Measurements from ENCODE around the gene NPIPA5. TPM values are rescaled to one million over a fixed set of nuclear protein-coding genes. Genes with fewer than 3 reads are reported as not detected.
"Not testable (repeated sequence)": the region's sequence is repeated elsewhere in the genome, so short reads cannot be mapped to it uniquely, and the experiment has no call there.

NPIPA5 gene
- total RNA-seq, 4 donors from 2014 or later, result 10.4 to 35.5 (median 17.5) TPM

GRCh38 chr16:15396948-15397594, 19.0 kb upstream of the NPIPA5 start:
- Histone ChIP-seq H3K27ac (replicated peaks in 1 of 4) (peak overlapping the region in 1 of 4 donors; percentile 75), H3K4me1 (peaks cover 0 to 17% (median 14%) of the 10 kb centered on the region in 4 donors), H3K27me3 (no peaks in the 10 kb centered on the region), H3K36me3 (peaks cover 0 to 11% (median 0%) of the 10 kb centered on the region in 4 donors), H3K4me3 (no peak overlapping the region), H3K9me3 (no peaks in the 10 kb centered on the region)
- no peak for DNase-seq (ENCODE audit: extremely low spot score)
- WGBS, result 93% methylated on average over 11 of the region's 11 CpGs
- TF ChIP-seq EP300 (IDR thresholded peaks at IDR 0.05), result no peak
- TF ChIP-seq POLR2A (IDR thresholded peaks at IDR 0.05; ENCODE audit: low read depth), result no peak
- TF ChIP-seq CTCF (IDR thresholded peaks at IDR 0.05), result no peak
- no peak for TF ChIP-seq POLR2AphosphoS5 (IDR thresholded peaks at IDR 0.05)
- intact Hi-C loops (cut with DNase I), result no loop called here

GRCh38 chr16:15396509-15396829, 18.4 kb upstream of the NPIPA5 start:
- Histone ChIP-seq H3K27ac (replicated peaks in 1 of 4) (peak overlapping the region; percentile 74 to 80 (median 78)), H3K4me3 (peak overlapping the region; percentile 53 to 77 (median 70))

GRCh38 chr16:15395631-15396508, 17.8 kb upstream of the NPIPA5 start, which contains the start of gene MPV17L:
MPV17L (plus strand) TSS chr16:15395754; CDS start chr16:15395898, 144 bp downstream.
- TF ChIP-seq POLR2AphosphoS5 (IDR thresholded peaks at IDR 0.05), result peak in 1 of 2 donors; percentile 49
- H3K9me3 ChIP-seq; H3K36me3 ChIP-seq; H3K27me3 ChIP-seq; intact Hi-C loops (cut with DNase I); DNase-seq (ENCODE audit: extremely low spot score): not testable (repeated sequence)
- peaks cover 0 to 17% (median 14%) of the 10 kb centered on the region in 4 donors for H3K4me1 ChIP-seq
- peak within 1 kb of the TSS; percentile 74 to 80 (median 78) for H3K27ac ChIP-seq (replicated peaks in 1 of 4)
- peak within 1 kb of the TSS; percentile 53 to 77 (median 70) for H3K4me3 ChIP-seq
- 5% methylated on average over 30 of the region's 79 CpGs for WGBS

More at GRCh38 chr16:15396509-15396829, 18.4 kb upstream of the NPIPA5 start:
- H3K9me3 ChIP-seq; H3K36me3 ChIP-seq; DNase-seq (ENCODE audit: extremely low spot score); H3K27me3 ChIP-seq; intact Hi-C loops (cut with DNase I): not testable (repeated sequence)
- 81% methylated on average over 8 of the region's 8 CpGs for WGBS
- H3K4me1 ChIP-seq, result peaks cover 0 to 17% (median 14%) of the 10 kb centered on the region in 4 donors

GRCh38 chr16:15393025-15393424, 14.9 kb upstream of the NPIPA5 start:
- H3K27ac ChIP-seq (replicated peaks in 1 of 4); H3K27me3 ChIP-seq; H3K9me3 ChIP-seq; H3K36me3 ChIP-seq; H3K4me3 ChIP-seq; intact Hi-C loops (cut with DNase I); DNase-seq (ENCODE audit: extremely low spot score): not testable (repeated sequence)
- 89% methylated on average over 7 of the region's 8 CpGs for WGBS
- H3K4me1 ChIP-seq, result peaks cover 0 to 17% (median 14%) of the 10 kb centered on the region in 4 donors

- H3K27me3 ChIP-seq; H3K36me3 ChIP-seq; H3K4me1 ChIP-seq; intact Hi-C loops (cut with DNase I); H3K9me3 ChIP-seq; H3K4me3 ChIP-seq; H3K27ac ChIP-seq (replicated peaks in 1 of 4): not testable (repeated sequence)
- DNase-seq (ENCODE audit: extremely low spot score), result peak; percentile 8
- 89% methylated on average over 5 of the region's 5 CpGs for WGBS
Measured at GRCh38 chr16:15389916-15390315, 11.8 kb upstream of the NPIPA5 start.

- H3K27ac ChIP-seq (replicated peaks in 1 of 4); H3K4me3 ChIP-seq; H3K36me3 ChIP-seq; intact Hi-C loops (cut with DNase I); H3K4me1 ChIP-seq; H3K9me3 ChIP-seq; H3K27me3 ChIP-seq; DNase-seq (ENCODE audit: extremely low spot score): not testable (repeated sequence)
- WGBS, result 88% methylated on average over 6 of the region's 6 CpGs
Measured at GRCh38 chr16:15388060-15388459, 10.0 kb upstream of the NPIPA5 start.

- H3K27ac ChIP-seq (replicated peaks in 1 of 4); DNase-seq (ENCODE audit: extremely low spot score); H3K36me3 ChIP-seq; H3K9me3 ChIP-seq; intact Hi-C loops (cut with DNase I); H3K4me1 ChIP-seq; H3K4me3 ChIP-seq; H3K27me3 ChIP-seq: not testable (repeated sequence)
- 81% methylated on average over 3 of the region's 3 CpGs for WGBS
Measured at GRCh38 chr16:15382810-15383209, 4.7 kb upstream of the NPIPA5 start.

- DNase-seq (ENCODE audit: extremely low spot score); H3K4me3 ChIP-seq; H3K27ac ChIP-seq (replicated peaks in 1 of 4); H3K9me3 ChIP-seq; H3K36me3 ChIP-seq; H3K27me3 ChIP-seq; H3K4me1 ChIP-seq; intact Hi-C loops (cut with DNase I): not testable (repeated sequence)
- WGBS, result 80% methylated on average over 4 of the region's 7 CpGs
Measured at GRCh38 chr16:15357495-15357894, 20.6 kb downstream of the NPIPA5 start.

GRCh38 chr16:15354846-15355245, 23.2 kb downstream of the NPIPA5 start:
- H3K4me3 ChIP-seq; intact Hi-C loops (cut with DNase I); DNase-seq (ENCODE audit: extremely low spot score); H3K36me3 ChIP-seq; H3K9me3 ChIP-seq; H3K27ac ChIP-seq (replicated peaks in 1 of 4); H3K27me3 ChIP-seq; H3K4me1 ChIP-seq: not testable (repeated sequence)
- no CpG with 5 or more reads among the region's 2 CpGs for WGBS

- H3K27me3 ChIP-seq, H3K4me3 ChIP-seq: not testable (repeated sequence)
- WGBS, result 78% methylated on average over 1 of the region's 3 CpGs
Measured at GRCh38 chr16:15352852-15353251, 25.2 kb downstream of the NPIPA5 start.

GRCh38 chr16:15351745-15352144, 26.3 kb downstream of the NPIPA5 start:
- H3K4me3 ChIP-seq; H3K27me3 ChIP-seq; H3K4me1 ChIP-seq; DNase-seq (ENCODE audit: extremely low spot score); H3K9me3 ChIP-seq; intact Hi-C loops (cut with DNase I); H3K36me3 ChIP-seq; H3K27ac ChIP-seq (replicated peaks in 1 of 4): not testable (repeated sequence)
- no CpG with 5 or more reads among the region's 5 CpGs for WGBS

More at GRCh38 chr16:15352852-15353251, 25.2 kb downstream of the NPIPA5 start:
- intact Hi-C loops (cut with DNase I); H3K36me3 ChIP-seq; H3K27ac ChIP-seq (replicated peaks in 1 of 4); H3K4me1 ChIP-seq; DNase-seq (ENCODE audit: extremely low spot score); H3K9me3 ChIP-seq: not testable (repeated sequence)
